ENCODE measurements around the gene CPNE9. TPM values are rescaled to one million over a fixed set of nuclear protein-coding genes. Genes with fewer than 3 reads are reported as not detected.

The CPNE9 gene
- total and polyA plus RNA-seq, 2 of the 8 experiments (the other 6 are each of a cell fraction or from before 2014, with no cell fraction given) = 4.8 to 6.0 TPM

DNA sequence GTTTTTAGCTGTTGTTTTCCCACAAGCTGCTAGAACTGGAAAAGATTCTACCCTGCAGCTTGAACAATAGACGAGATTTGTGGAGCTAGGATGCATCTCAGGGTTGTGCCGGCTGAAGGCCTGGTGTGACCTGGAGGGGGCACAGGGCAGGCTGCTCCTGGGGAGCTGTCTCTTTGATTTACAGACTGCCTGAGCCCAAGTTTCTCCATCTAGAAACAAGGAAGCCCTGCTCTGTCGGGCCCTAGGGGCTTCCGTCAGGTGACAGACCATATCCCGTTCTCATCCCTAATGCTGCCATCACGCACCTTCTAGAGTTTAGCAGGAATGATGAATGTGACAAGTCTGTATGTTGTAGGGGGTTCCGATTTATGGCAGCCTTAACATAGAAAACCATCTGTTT, 7.9 kb upstream of the CPNE9 start (continued):
- TF ChIP-seq CBX8 (IDR thresholded peaks at IDR 0.05; ENCODE audit: borderline replicate concordance, low read depth, low read length) = no peak
- TF ChIP-seq, protein P1, sequence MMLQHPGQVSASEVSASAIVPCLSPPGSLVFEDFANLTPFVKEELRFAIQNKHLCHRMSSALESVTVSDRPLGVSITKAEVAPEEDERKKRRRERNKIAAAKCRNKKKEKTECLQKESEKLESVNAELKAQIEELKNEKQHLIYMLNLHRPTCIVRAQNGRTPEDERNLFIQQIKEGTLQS (IDR thresholded peaks at IDR 0.05; ENCODE audit: insufficient read depth, low read depth, low read length) = no peak
